Measurements from ENCODE around the gene CLMN. TPM values are rescaled to one million over a fixed set of nuclear protein-coding genes. Genes with fewer than 3 reads are reported as not detected.

Gene CLMN
- total RNA-seq, 2 experiments from 2014 or later = 0.75 to 1.5 TPM

- intact Hi-C loops (cut with DNase I, micrococcal nuclease) = loop anchor here in 1 of 2 experiments (10.0 kb wide), 1 partner anchor 225 kb away; the partner anchor contains the start of gene GLRX5
- ATAC-seq (no peak), DNase-seq (no peak)
- H3K27me3 Mint-ChIP-seq = peaks cover 19% of the 10 kb centered on the region
- H3K27ac Mint-ChIP-seq = no peak overlapping the region
- CTCF ChIA-PET = no interaction called here
- no peaks in the 10 kb centered on the region for H3K36me3 Mint-ChIP-seq (ENCODE audit: low read depth)
- H3K4me3 Mint-ChIP-seq = no peak overlapping the region
- POLR2A ChIA-PET = no interaction called here
- H3K4me1 Mint-ChIP-seq = peaks cover 4% of the 10 kb centered on the region
- H3K9me3 Mint-ChIP-seq (ENCODE audit: low read depth) = no peaks in the 10 kb centered on the region
Observed at GRCh38 chr14:95309261-95310051, 10.3 kb downstream of the CLMN start.

GRCh38 chr14:95308073-95308472 lies 11.6 kb downstream of the CLMN start:
- CTCF ChIA-PET = no interaction called here
- Mint-ChIP-seq H3K4me3 (no peak overlapping the region), H3K27me3 (peaks cover 12% of the 10 kb centered on the region), H3K9me3 (ENCODE audit: low read depth) (no peaks in the 10 kb centered on the region), H3K36me3 (ENCODE audit: low read depth) (no peaks in the 10 kb centered on the region), H3K27ac (no peak overlapping the region), H3K4me1 (no peaks in the 10 kb centered on the region)
- intact Hi-C loops (cut with DNase I, micrococcal nuclease) = no loop called here
- no peak for DNase-seq
- no peak for ATAC-seq
- POLR2A ChIA-PET = no interaction called here

DNA sequence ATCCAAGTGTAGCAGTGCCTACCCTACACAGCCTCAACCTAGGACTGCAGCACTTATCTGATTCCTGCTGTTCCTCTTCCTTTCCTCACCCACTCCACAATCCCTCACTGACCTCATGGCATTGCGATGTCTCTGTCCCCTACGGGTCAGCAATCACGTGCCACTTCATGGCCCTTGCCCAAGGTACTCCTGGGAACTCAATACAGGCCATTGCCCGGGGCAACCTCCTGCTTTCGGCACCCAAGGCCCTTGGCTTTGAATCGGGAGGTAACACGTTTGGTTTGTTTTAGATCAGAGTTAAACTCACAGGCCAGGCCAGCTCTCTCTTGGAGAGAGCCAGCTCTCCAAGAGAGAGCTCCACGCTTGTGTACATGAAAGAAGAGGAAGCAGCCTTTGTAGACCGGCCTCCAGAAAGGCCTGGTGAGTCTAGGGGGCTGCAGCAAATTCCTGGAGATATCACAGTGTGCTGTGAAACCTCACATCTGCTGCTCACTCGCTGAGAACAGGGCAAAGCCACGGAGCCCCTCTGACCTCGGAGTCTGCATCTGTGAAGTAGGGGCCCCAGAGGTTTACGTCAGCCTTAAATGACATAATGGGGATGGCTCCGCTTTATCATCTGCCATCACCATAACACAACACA lies 12.2 kb downstream of the CLMN start:
- no peaks in the 10 kb centered on the region for H3K9me3 Mint-ChIP-seq (ENCODE audit: low read depth)
- no peaks in the 10 kb centered on the region for H3K36me3 Mint-ChIP-seq (ENCODE audit: low read depth)
- no peak overlapping the region for H3K27ac Mint-ChIP-seq
- ChIA-PET POLR2A (no interaction called here), CTCF (no interaction called here)
- peaks cover 11% of the 10 kb centered on the region for H3K27me3 Mint-ChIP-seq
- ATAC-seq (no peak), DNase-seq (no peak)
- no peak overlapping the region for H3K4me3 Mint-ChIP-seq
- intact Hi-C loops (cut with DNase I, micrococcal nuclease) = no loop called here
- no peaks in the 10 kb centered on the region for H3K4me1 Mint-ChIP-seq

GRCh38 chr14:95305940-95306339 lies 13.8 kb downstream of the CLMN start:
- ATAC-seq = no peak
- Mint-ChIP-seq H3K36me3 (ENCODE audit: low read depth) (no peaks in the 10 kb centered on the region), H3K27me3 (peaks cover 15% of the 10 kb centered on the region), H3K9me3 (ENCODE audit: low read depth) (no peaks in the 10 kb centered on the region), H3K4me1 (no peaks in the 10 kb centered on the region), H3K27ac (no peak overlapping the region), H3K4me3 (no peak overlapping the region)
- intact Hi-C loops (cut with DNase I, micrococcal nuclease) = no loop called here
- no peak for DNase-seq
- ChIA-PET POLR2A (no interaction called here), CTCF (no interaction called here)

GRCh38 chr14:95305145-95305544 lies 14.6 kb downstream of the CLMN start:
- CTCF ChIA-PET = no interaction called here
- POLR2A ChIA-PET = no interaction called here
- ATAC-seq (no peak), DNase-seq (no peak)
- intact Hi-C loops (cut with DNase I, micrococcal nuclease) = no loop called here
- Mint-ChIP-seq H3K27ac (no peak overlapping the region), H3K27me3 (peaks cover 19% of the 10 kb centered on the region), H3K4me1 (no peaks in the 10 kb centered on the region), H3K36me3 (ENCODE audit: low read depth) (no peaks in the 10 kb centered on the region), H3K4me3 (no peak overlapping the region), H3K9me3 (ENCODE audit: low read depth) (no peaks in the 10 kb centered on the region)

- Mint-ChIP-seq H3K27ac (no peak overlapping the region), H3K9me3 (ENCODE audit: low read depth) (no peaks in the 10 kb centered on the region), H3K4me3 (no peak overlapping the region), H3K36me3 (ENCODE audit: low read depth) (no peaks in the 10 kb centered on the region), H3K27me3 (peaks cover 23% of the 10 kb centered on the region), H3K4me1 (no peaks in the 10 kb centered on the region)
- intact Hi-C loops (cut with DNase I, micrococcal nuclease) = no loop called here
- ATAC-seq = no peak
- CTCF ChIA-PET = no interaction called here
- no peak for DNase-seq
- POLR2A ChIA-PET = no interaction called here
Observed at GRCh38 chr14:95304342-95304741, 15.4 kb downstream of the CLMN start.

DNA sequence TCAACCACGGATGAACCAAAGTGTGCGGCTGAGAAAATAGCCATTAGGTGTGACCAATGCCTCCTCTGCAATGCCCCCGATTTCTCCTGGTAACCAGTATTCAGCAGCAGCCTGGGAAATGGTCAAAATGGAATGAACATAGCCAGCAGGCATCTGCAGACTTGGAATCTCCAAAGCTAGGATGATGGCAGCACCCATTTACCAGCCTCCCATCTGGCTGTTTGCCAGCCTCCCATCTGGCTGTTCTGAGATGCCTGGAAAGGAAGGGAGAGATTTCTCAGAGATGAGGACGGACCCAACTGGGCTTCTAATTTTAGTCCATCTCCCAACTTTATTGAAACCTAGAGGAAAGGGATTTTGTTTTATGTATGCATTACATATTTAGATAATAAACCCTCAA lies 16.2 kb downstream of the CLMN start:
- Mint-ChIP-seq H3K36me3 (ENCODE audit: low read depth) (no peaks in the 10 kb centered on the region), H3K9me3 (ENCODE audit: low read depth) (no peaks in the 10 kb centered on the region)
- POLR2A ChIA-PET = no interaction called here

GRCh38 chr14:95302667-95303506 lies 16.8 kb downstream of the CLMN start:
- H3K4me1 Mint-ChIP-seq = no peaks in the 10 kb centered on the region
- H3K27ac Mint-ChIP-seq = no peak overlapping the region
- no peak overlapping the region for H3K4me3 Mint-ChIP-seq
- peaks cover 23% of the 10 kb centered on the region for H3K27me3 Mint-ChIP-seq
- DNase-seq (no peak), ATAC-seq (no peak)
- H3K36me3 Mint-ChIP-seq (ENCODE audit: low read depth) = no peaks in the 10 kb centered on the region
- intact Hi-C loops (cut with DNase I, micrococcal nuclease) = no loop called here
- POLR2A ChIA-PET = no interaction called here
- H3K9me3 Mint-ChIP-seq (ENCODE audit: low read depth) = no peaks in the 10 kb centered on the region
- CTCF ChIA-PET = no interaction called here

More for the DNA sequence above, 16.2 kb downstream of the CLMN start:
- no peak for ATAC-seq
- Mint-ChIP-seq H3K4me3 (no peak overlapping the region), H3K4me1 (no peaks in the 10 kb centered on the region), H3K27ac (no peak overlapping the region), H3K27me3 (peaks cover 23% of the 10 kb centered on the region)
- CTCF ChIA-PET = no interaction called here
- no peak for DNase-seq
- intact Hi-C loops (cut with DNase I, micrococcal nuclease) = no loop called here

DNA sequence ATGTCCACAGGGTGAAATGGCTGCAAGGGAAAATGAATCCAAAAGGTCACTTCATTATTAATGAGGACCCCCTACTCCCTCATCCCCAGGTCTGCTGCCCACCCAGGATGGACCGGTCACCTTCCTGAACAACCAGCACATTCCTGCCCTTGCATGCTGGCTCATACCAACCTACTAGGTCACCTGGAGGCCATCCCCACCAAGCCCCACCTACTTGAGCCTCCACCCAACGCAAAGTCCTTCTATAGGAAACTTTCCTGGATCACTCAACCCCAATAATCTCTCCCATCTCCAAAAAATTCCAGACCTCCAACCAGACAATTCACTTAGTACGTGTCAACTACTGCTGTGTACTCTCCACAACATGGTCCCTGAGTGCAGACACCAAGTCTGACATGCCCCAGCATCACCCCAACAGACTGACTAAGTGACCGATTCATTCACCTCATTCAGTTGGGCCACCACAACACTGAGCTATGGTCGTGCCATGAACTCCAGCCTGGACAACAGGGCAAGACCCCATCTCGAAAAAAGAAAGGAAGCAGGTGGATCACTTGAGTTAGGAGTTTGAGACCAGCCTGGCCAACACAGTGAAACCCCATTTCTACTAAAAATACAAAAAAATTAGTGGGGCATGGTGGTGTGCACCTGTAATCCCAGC lies 18.1 kb downstream of the CLMN start:
- ChIA-PET POLR2A (interaction anchor here (0.7 kb wide), 1 partner anchor 474 kb away, joined by 4 read pairs; no protein-coding TSS in a partner anchor), CTCF (no interaction called here)
- no peaks in the 10 kb centered on the region for H3K36me3 Mint-ChIP-seq (ENCODE audit: low read depth)
- H3K27ac Mint-ChIP-seq = no peak overlapping the region
- intact Hi-C loops (cut with DNase I, micrococcal nuclease) = no loop called here
- peaks cover 19% of the 10 kb centered on the region for H3K27me3 Mint-ChIP-seq
- DNase-seq (no peak), ATAC-seq (no peak)
- H3K9me3 Mint-ChIP-seq (ENCODE audit: low read depth) = no peaks in the 10 kb centered on the region
- H3K4me1 Mint-ChIP-seq = no peaks in the 10 kb centered on the region
- no peak overlapping the region for H3K4me3 Mint-ChIP-seq

- ChIA-PET POLR2A (no interaction called here), CTCF (no interaction called here)
- Mint-ChIP-seq H3K9me3 (ENCODE audit: low read depth) (no peaks in the 10 kb centered on the region), H3K4me1 (no peaks in the 10 kb centered on the region), H3K4me3 (no peak overlapping the region), H3K36me3 (ENCODE audit: low read depth) (no peaks in the 10 kb centered on the region), H3K27me3 (peaks cover 20% of the 10 kb centered on the region), H3K27ac (no peak overlapping the region)
- ATAC-seq = no peak
- intact Hi-C loops (cut with DNase I, micrococcal nuclease) = no loop called here
- no peak for DNase-seq
Observed at GRCh38 chr14:95300697-95301526, 18.8 kb downstream of the CLMN start.

All from activated CD4-positive, alpha-beta T cell treated with anti-CD3 and anti-CD28 coated beads for 36 hours (primary cell).